ENCODE data around the gene DCN.

- TF ChIP-seq CTCF (IDR thresholded peaks at IDR 0.05) = no peak
- no peak for TF ChIP-seq POLR2A (IDR thresholded peaks at IDR 0.05)
These were observed 69.0 kb downstream of the DCN start for GRCh38 chr12:91113621-91114020.
